BE2C (cell line): ENCODE results near the gene KCNJ11.
A peak's percentile ranks its signal among the peaks of the same experiment; 100 is the strongest.

Source experiments
- DNase-seq: peaks from one replicate; pipeline ENCODE4 v3.0.0-alpha.2; 2020
- H3K27me3 ChIP-seq: fragments of 250-450 bp; sonication (Bioruptor Pico); 2 replicates; pipeline ENCODE4 v1.5.1; 2020; ENCODE audit warnings: mild to moderate bottlenecking
- H3K36me3 ChIP-seq: fragments of 250-450 bp; sonication (Bioruptor Pico); 2 replicates; pipeline ENCODE4 v1.5.1; 2020; ENCODE audit warnings: mild to moderate bottlenecking
- H3K4me1 ChIP-seq: fragments of 250-450 bp; sonication (Bioruptor Pico); 2 replicates; pipeline ENCODE4 v1.5.1; 2020
- H3K4me3 ChIP-seq: 2 replicates; pipeline ENCODE4 v1.5.1; 2011; ENCODE audit warnings: low read depth, low read length
- H3K9me3 ChIP-seq: fragments of 250-450 bp; sonication (Bioruptor Pico); 2 replicates; pipeline ENCODE4 v1.5.1; 2020
- CTCF ChIP-seq: IDR thresholded peaks from 2 replicates; pipeline ENCODE4 v1.5.1; 2012; ENCODE audit warnings: mild to moderate bottlenecking, low read depth, low read length

KCNJ11 gene

GRCh38 chr11:17389957-17390649 is 1.6 kb upstream of the KCNJ11 start:
- Histone ChIP-seq H3K4me1 (no peaks in the 10 kb centered on the region), H3K9me3 (no peaks in the 10 kb centered on the region), H3K4me3 (peak overlapping the region; percentile 53), H3K36me3 (no peaks in the 10 kb centered on the region), H3K27me3 (no peaks in the 10 kb centered on the region)
- TF ChIP-seq CTCF: no peak
- DNase-seq: no peak

- Histone ChIP-seq H3K4me3 (peak overlapping the region; percentile 53), H3K9me3 (no peaks in the 10 kb centered on the region), H3K27me3 (no peaks in the 10 kb centered on the region), H3K4me1 (no peaks in the 10 kb centered on the region), H3K36me3 (no peaks in the 10 kb centered on the region)
- peak; percentile 38 for TF ChIP-seq CTCF
- peak; percentile 73 for DNase-seq
These were observed 925 bp upstream of the KCNJ11 start for GRCh38 chr11:17389211-17389956.

- DNase-seq: no peak
- Histone ChIP-seq H3K27me3 (no peaks in the 10 kb centered on the region), H3K4me1 (no peaks in the 10 kb centered on the region), H3K4me3 (no peak overlapping the region), H3K36me3 (no peaks in the 10 kb centered on the region), H3K9me3 (no peaks in the 10 kb centered on the region)
- TF ChIP-seq CTCF: no peak
These were observed 648 bp downstream of the KCNJ11 start for GRCh38 chr11:17387811-17388210.

GRCh38 chr11:17387254-17387653 is 1.2 kb downstream of the KCNJ11 start:
- Histone ChIP-seq H3K9me3 (no peaks in the 10 kb centered on the region), H3K27me3 (no peaks in the 10 kb centered on the region), H3K4me3 (no peak overlapping the region), H3K4me1 (no peaks in the 10 kb centered on the region), H3K36me3 (no peaks in the 10 kb centered on the region)
- DNase-seq: no peak
- TF ChIP-seq CTCF: no peak

GRCh38 chr11:17386331-17387084 is 2.0 kb downstream of the KCNJ11 start:
- Histone ChIP-seq H3K9me3 (no peaks in the 10 kb centered on the region), H3K36me3 (no peaks in the 10 kb centered on the region), H3K4me3 (no peak overlapping the region), H3K27me3 (no peaks in the 10 kb centered on the region), H3K4me1 (no peaks in the 10 kb centered on the region)
- DNase-seq: peak; percentile 54
- TF ChIP-seq CTCF: peak; percentile 53
